PFSK-1 (cell line): ENCODE measurements around the gene ARFGAP1.

ENCODE experiments used
- FOXP2 ChIP-seq: optimal IDR thresholded peaks from 2 replicates; pipeline ENCODE3; 2011; ENCODE audit warnings: borderline replicate concordance, control low read depth, inconsistent platforms; ENCODE audit not compliant: insufficient read depth; ENCODE audit errors: extremely low read length, extremely low read depth
- POLR2AphosphoS5 ChIP-seq: IDR thresholded peaks from 2 replicates; pipeline ENCODE4 v1.6.1; 2012; ENCODE audit warnings: low read depth, mild to moderate bottlenecking, control low read depth, low read length, moderate library complexity
- SIN3A ChIP-seq: IDR thresholded peaks from 2 replicates; pipeline ENCODE4 v1.6.1; 2012; ENCODE audit warnings: mild to moderate bottlenecking, low read length, moderate library complexity, borderline replicate concordance; ENCODE audit not compliant: insufficient read depth
- TAF1 ChIP-seq: IDR thresholded peaks from 2 replicates; pipeline ENCODE4 v1.6.1; 2012; ENCODE audit warnings: low read length, control low read depth, borderline replicate concordance; ENCODE audit not compliant: insufficient read depth
- TF ChIP-seq, protein P1 (sequence below), 2 experiments: IDR thresholded peaks; 2 replicates each; pipeline versions ENCODE4 v1.6.1 to v1.8.0; 2011 to 2012; ENCODE audit warnings: low read depth in 2 of 2, low read length in 2 of 2, control low read depth in 1 of 2, inconsistent platforms in 1 of 2, mild to moderate bottlenecking in 1 of 2, moderate library complexity in 1 of 2; ENCODE audit not compliant: insufficient read depth in 1 of 2

Gene ARFGAP1

DNA sequence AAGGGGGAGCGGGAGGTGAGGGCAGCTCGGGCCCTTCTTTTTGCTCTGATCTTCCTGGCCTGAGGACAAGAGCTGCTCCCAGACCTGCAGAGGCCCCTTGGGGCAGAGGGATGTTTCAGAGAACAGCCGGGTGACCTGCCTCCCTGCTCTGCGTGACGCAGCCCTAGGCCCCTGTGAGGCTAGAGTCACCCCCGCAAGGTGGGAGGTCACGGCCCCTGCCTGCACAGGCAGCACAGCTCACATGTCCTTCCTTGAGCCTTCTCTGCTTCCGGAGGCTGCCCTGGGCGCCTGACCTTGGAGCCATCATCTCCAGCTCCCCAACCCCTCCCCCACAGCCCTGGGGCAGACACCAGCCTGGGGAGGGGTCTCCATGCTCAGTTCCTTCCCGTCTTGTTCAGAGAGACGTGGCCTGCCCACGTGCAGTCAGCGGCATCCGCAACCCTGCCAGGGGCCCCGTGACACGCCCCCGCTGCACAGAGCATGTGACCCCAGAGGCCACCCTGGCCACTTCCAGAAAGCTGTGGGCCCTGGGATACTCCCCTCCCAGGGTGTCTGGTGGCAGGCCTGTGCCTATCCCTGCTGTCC lies 37.1 kb upstream of the ARFGAP1 start, which contains the start of gene BIRC7:
TSS of gene BIRC7 (plus strand) at position 507 of the 585 bp plus-strand sequence. CDS start 192 bp downstream, outside the sequence.
- TF ChIP-seq TAF1 (no peak), SIN3A (no peak), POLR2AphosphoS5 (no peak), FOXP2 (no peak)
- TF ChIP-seq, protein P1, sequence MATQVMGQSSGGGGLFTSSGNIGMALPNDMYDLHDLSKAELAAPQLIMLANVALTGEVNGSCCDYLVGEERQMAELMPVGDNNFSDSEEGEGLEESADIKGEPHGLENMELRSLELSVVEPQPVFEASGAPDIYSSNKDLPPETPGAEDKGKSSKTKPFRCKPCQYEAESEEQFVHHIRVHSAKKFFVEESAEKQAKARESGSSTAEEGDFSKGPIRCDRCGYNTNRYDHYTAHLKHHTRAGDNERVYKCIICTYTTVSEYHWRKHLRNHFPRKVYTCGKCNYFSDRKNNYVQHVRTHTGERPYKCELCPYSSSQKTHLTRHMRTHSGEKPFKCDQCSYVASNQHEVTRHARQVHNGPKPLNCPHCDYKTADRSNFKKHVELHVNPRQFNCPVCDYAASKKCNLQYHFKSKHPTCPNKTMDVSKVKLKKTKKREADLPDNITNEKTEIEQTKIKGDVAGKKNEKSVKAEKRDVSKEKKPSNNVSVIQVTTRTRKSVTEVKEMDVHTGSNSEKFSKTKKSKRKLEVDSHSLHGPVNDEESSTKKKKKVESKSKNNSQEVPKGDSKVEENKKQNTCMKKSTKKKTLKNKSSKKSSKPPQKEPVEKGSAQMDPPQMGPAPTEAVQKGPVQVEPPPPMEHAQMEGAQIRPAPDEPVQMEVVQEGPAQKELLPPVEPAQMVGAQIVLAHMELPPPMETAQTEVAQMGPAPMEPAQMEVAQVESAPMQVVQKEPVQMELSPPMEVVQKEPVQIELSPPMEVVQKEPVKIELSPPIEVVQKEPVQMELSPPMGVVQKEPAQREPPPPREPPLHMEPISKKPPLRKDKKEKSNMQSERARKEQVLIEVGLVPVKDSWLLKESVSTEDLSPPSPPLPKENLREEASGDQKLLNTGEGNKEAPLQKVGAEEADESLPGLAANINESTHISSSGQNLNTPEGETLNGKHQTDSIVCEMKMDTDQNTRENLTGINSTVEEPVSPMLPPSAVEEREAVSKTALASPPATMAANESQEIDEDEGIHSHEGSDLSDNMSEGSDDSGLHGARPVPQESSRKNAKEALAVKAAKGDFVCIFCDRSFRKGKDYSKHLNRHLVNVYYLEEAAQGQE (IDR thresholded peaks at IDR 0.05; ENCODE audit: insufficient read depth in 1 of 2, low read depth in 2 of 2, low read length in 2 of 2) = no peak

DNA sequence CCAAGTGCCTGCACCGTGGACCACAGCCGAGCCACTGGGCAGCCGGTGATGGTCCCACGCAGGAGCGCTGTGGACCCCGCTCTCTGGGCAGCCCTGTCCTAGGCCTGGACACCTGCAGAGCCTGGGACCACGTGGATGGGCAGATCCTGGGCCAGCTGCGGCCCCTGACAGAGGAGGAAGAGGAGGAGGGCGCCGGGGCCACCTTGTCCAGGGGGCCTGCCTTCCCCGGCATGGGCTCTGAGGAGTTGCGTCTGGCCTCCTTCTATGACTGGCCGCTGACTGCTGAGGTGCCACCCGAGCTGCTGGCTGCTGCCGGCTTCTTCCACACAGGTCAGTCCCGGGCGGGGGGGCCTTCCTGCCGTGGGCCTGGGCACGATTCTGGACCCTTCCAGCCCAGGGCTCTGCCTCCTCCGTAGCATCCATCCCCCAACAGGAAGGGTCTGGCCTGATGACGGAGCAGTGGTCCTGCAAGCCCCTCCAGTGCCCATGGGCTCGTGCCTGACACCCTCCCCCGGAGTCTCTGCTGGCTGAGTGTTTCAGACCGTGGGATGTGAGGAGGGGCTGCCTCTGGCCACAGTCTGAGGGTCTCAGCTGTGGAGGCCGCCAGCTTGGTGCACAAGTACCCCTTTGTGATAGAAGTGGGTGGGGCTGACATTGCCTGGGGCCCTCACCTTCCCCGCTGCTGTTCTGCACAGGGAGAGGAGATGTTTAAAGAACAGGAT lies 36.3 kb upstream of the ARFGAP1 start:
- no peak for TF ChIP-seq SIN3A

DNA sequence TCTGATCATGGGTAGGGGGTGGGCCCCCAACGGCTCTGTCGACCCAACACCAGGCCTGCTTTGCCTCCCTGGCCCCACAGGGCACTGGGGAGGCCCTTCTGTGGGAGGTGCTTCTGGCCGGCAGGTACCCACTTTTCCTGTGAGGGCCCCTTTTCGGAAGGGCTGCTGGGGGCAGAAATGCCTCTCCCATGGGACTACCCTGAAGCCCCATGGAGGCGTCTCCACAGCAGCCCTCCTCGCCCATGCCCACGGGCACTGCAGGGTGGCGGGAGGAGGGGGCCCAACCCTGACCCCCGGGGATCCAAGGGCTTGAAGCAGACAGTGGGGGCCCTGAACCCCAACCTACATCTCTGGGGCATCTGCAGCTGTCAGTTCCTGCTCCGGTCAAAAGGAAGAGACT lies 34.6 kb upstream of the ARFGAP1 start:
- TF ChIP-seq, protein P1 (IDR thresholded peaks at IDR 0.05; ENCODE audit: insufficient read depth in 1 of 2, low read depth in 2 of 2, low read length in 2 of 2) = no peak
- TF ChIP-seq POLR2AphosphoS5 (no peak), SIN3A (no peak), TAF1 (no peak), FOXP2 (no peak)

DNA sequence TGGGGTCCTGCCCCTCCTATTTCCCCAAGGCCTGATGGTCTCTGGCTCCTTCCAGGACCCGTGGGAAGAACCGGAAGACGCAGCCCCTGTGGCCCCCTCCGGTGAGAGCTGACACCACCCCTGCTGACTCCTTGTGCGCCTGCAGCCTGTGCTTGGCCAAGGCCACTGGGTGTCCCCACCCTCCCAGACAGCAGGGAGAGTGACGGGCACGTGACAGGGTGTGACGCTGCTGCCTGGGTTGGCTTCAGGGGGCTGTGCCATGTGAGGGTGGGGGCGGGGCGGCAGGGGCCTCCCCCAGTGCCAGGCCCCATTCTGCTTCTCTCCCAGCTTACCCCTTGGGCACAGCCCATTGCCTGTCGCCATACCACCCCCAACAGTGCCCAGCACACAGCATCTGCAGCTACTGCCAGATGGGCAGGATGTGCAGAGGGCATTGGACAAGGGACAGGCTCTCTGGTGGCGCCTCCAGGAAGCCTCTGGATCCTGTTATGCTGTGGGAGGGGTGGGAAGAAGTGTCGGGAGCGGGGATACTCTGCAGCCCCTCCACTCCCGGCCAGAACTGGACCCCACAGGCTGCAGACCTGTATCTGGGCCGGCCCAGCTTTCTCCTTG lies 34.0 kb upstream of the ARFGAP1 start:
- TF ChIP-seq FOXP2 (no peak), TAF1 (no peak), SIN3A (no peak), POLR2AphosphoS5 (no peak)
- TF ChIP-seq, protein P1 (IDR thresholded peaks at IDR 0.05; ENCODE audit: insufficient read depth in 1 of 2, low read depth in 2 of 2, low read length in 2 of 2) = no peak

DNA sequence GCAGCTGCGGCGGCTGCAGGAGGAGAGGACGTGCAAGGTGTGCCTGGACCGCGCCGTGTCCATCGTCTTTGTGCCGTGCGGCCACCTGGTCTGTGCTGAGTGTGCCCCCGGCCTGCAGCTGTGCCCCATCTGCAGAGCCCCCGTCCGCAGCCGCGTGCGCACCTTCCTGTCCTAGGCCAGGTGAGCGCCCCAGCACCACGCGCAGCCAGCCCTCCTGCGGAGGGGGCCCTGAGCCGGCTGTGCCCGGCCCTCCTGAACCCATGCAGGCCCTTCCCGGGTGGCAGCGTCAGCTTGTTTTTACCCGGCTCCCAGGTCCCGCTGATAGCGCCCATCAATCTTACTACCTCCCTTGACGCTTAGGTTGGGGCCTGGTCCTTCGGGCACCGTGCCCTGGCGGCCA lies 33.2 kb upstream of the ARFGAP1 start:
- TF ChIP-seq, protein P1 (IDR thresholded peaks at IDR 0.05; ENCODE audit: insufficient read depth in 1 of 2, low read depth in 2 of 2, low read length in 2 of 2) = no peak
- TF ChIP-seq POLR2AphosphoS5 (no peak), TAF1 (no peak), FOXP2 (no peak), SIN3A (no peak)
